Neural progenitor cell (in vitro differentiated cells): ENCODE data around the gene SIGLEC5.

Experiments used
- EZH2 ChIP-seq: fragments of 200-600 bp; sonication (generic); IDR thresholded peaks from 2 replicates; pipeline ENCODE4 v1.6.1; 2017; ENCODE audit warnings: antibody characterized with exemption, mild to moderate bottlenecking, moderate library complexity
- EZH2phosphoT487 ChIP-seq: fragments of 200-600 bp; sonication (generic); IDR thresholded peaks from 2 replicates; pipeline ENCODE4 v1.6.1; 2017; ENCODE audit warnings: antibody characterized with exemption
- TF ChIP-seq, protein P1 (sequence below): fragments of 200-600 bp; sonication (generic); IDR thresholded peaks from 2 replicates; pipeline ENCODE4 v1.5.1; 2017; ENCODE audit warnings: antibody characterized with exemption, mild to moderate bottlenecking

DNA sequence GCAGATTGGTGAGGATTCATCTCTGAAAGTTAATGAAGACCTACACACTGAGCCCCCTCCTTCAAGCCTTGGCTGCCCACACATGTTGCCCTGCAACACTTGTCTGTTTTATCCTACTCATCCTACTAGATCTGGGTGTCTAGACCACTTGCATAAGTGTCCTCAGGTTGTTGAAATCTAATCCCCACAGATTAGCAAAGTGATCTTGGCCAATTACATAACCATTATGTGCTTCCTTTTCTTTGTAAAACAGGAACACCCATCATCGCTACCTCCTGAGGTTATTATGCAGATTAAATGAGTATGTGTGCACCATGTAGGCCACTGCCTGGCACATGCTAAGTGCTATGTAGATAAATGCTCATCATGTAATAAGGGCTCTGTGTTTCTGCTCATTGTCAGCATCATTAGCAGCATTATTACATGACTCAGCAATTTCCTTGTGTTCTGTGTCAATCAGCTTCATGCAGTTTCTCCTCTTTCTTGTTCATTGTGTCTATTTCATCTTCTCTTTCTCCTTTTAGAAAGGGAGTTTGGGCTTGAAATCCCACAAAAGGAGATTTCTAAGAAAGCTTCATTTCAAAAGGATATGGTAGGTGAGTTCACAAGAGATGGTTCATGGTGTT is 44.0 kb downstream of the SIGLEC5 start:
- TF ChIP-seq, protein P1, sequence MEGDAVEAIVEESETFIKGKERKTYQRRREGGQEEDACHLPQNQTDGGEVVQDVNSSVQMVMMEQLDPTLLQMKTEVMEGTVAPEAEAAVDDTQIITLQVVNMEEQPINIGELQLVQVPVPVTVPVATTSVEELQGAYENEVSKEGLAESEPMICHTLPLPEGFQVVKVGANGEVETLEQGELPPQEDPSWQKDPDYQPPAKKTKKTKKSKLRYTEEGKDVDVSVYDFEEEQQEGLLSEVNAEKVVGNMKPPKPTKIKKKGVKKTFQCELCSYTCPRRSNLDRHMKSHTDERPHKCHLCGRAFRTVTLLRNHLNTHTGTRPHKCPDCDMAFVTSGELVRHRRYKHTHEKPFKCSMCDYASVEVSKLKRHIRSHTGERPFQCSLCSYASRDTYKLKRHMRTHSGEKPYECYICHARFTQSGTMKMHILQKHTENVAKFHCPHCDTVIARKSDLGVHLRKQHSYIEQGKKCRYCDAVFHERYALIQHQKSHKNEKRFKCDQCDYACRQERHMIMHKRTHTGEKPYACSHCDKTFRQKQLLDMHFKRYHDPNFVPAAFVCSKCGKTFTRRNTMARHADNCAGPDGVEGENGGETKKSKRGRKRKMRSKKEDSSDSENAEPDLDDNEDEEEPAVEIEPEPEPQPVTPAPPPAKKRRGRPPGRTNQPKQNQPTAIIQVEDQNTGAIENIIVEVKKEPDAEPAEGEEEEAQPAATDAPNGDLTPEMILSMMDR, result no peak
- TF ChIP-seq EZH2, result no peak
- no peak for TF ChIP-seq EZH2phosphoT487
